Gastroesophageal sphincter (tissue), 4 donors: ENCODE results near the gene PTPRN2. TPM values are rescaled to one million over a fixed set of nuclear protein-coding genes. Genes with fewer than 3 reads are reported as not detected.

Experiments
- ATAC-seq: fragments of 150-250 bp; one replicate; pipeline ENCODE4 v1.9.1; 2016; ENCODE audit warnings: mild to moderate bottlenecking, moderate library complexity
- H3K27ac ChIP-seq, 4 donors: fragments of 200-600 bp; sonication (generic) in 3 of 4; 1 replicate in 3 of 4; 2 replicates in 1 of 4; pipeline ENCODE4 v1.5.1; 2016 to 2019
- H3K27me3 ChIP-seq: fragments of 200-600 bp; sonication (generic); one replicate; pipeline ENCODE4 v1.5.1; 2019
- H3K36me3 ChIP-seq, 2 donors: fragments of 200-600 bp; sonication (generic); one replicate each; pipeline ENCODE4 v1.5.1; 2019; ENCODE audit warnings: control low read depth in 1 of 2
- H3K4me1 ChIP-seq, 3 donors: fragments of 200-600 bp; sonication (generic); 1 replicate in 2 of 3; 2 replicates in 1 of 3; pipeline ENCODE4 v1.5.1; 2016 to 2019; ENCODE audit warnings: control low read depth in 2 of 3
- H3K4me3 ChIP-seq, 2 donors: fragments of 200-600 bp; sonication (generic); one replicate each; pipeline ENCODE4 v1.5.1; 2019; ENCODE audit warnings: mild to moderate bottlenecking in 1 of 2, moderate library complexity in 1 of 2
- H3K9me3 ChIP-seq, 3 donors: fragments of 200-600 bp; sonication (generic); one replicate each; pipeline ENCODE4 v1.5.1; 2017 to 2019; ENCODE audit warnings: control low read depth in 2 of 3
- CTCF ChIP-seq, 4 experiments: fragments of 200-600 bp in 2 of 4; fragments of 450-650 bp in 2 of 4; sonication (generic) in 1 of 4; IDR thresholded peaks; one replicate each; pipeline ENCODE4 v1.5.1; 2017 to 2019; ENCODE audit warnings: antibody characterized with exemption in 4 of 4, mild to moderate bottlenecking in 2 of 4, moderate library complexity in 2 of 4
- EP300 ChIP-seq: sonication (generic); formaldehyde crosslinking; IDR thresholded peaks from one replicate; pipeline ENCODE4 v1.6.1; 2017; ENCODE audit warnings: antibody characterized with exemption, mild to moderate bottlenecking
- POLR2A ChIP-seq, 2 donors: fragments of 450-650 bp; IDR thresholded peaks; one replicate each; pipeline ENCODE4 v1.6.1; 2017; ENCODE audit warnings: antibody characterized with exemption in 2 of 2, mild to moderate bottlenecking in 2 of 2, moderate library complexity in 1 of 2
- POLR2AphosphoS5 ChIP-seq: sonication (generic); formaldehyde crosslinking; IDR thresholded peaks from one replicate; pipeline ENCODE4 v1.6.1; 2017; ENCODE audit warnings: antibody characterized with exemption
- WGBS, 2 donors: methylation state at CpG; one replicate each; pipeline ENCODE4 v1.1.5; 2018; ENCODE audit warnings: low coverage in 1 of 2; 5-methylcytosine and 5-hydroxymethylcytosine counted together
- total RNA-seq, 4 donors: library from RNA; depleted of rRNA; stranded (reverse); fragments of >200 nt; gene quantifications; one replicate each; pipeline ENCODE4 v1.1.0, GENCODE V29; 2016

PTPRN2 gene
- total RNA-seq, 4 donors from 2014 or later = 1.7 to 4.7 (median 3.3) TPM

GRCh38 chr7:158362912-158363905 lies 224.4 kb downstream of the PTPRN2 start:
- H3K27ac ChIP-seq = no peak overlapping the region
- H3K9me3 ChIP-seq = no peaks in the 10 kb centered on the region
- no peaks in the 10 kb centered on the region for H3K36me3 ChIP-seq
- H3K4me3 ChIP-seq = no peak overlapping the region
- WGBS, 2 donors = 43 to 72% methylated on average over 4 to 6 of the region's 40 CpGs
- no peaks in the 10 kb centered on the region for H3K4me1 ChIP-seq
- no peak for ATAC-seq
- peaks cover 41% of the 10 kb centered on the region for H3K27me3 ChIP-seq
- no peak for TF ChIP-seq CTCF (IDR thresholded peaks at IDR 0.05)
- no peak for TF ChIP-seq EP300
- no peak for TF ChIP-seq POLR2A (IDR thresholded peaks at IDR 0.05)
- no peak for TF ChIP-seq POLR2AphosphoS5

GRCh38 chr7:158362001-158362400 lies 225.6 kb downstream of the PTPRN2 start:
- no peaks in the 10 kb centered on the region for H3K36me3 ChIP-seq
- H3K4me3 ChIP-seq = no peak overlapping the region
- no peak overlapping the region for H3K27ac ChIP-seq
- H3K27me3 ChIP-seq = peaks cover 48% of the 10 kb centered on the region
- no peaks in the 10 kb centered on the region for H3K4me1 ChIP-seq
- no peaks in the 10 kb centered on the region for H3K9me3 ChIP-seq
- ATAC-seq = no peak
- WGBS, 2 donors = 50 to 57% methylated on average over 1 to 3 of the region's 8 CpGs
- TF ChIP-seq POLR2AphosphoS5 = no peak
- no peak for TF ChIP-seq POLR2A (IDR thresholded peaks at IDR 0.05)
- TF ChIP-seq EP300 = no peak
- no peak for TF ChIP-seq CTCF (IDR thresholded peaks at IDR 0.05)

- Histone ChIP-seq H3K36me3 (no peaks in the 10 kb centered on the region), H3K4me3 (no peak overlapping the region), H3K4me1 (no peaks in the 10 kb centered on the region), H3K9me3 (no peaks in the 10 kb centered on the region), H3K27ac (no peak overlapping the region), H3K27me3 (peaks cover 48% of the 10 kb centered on the region)
- WGBS, 2 donors = 56 to 100% methylated on average over 1 of the region's 8 CpGs
- TF ChIP-seq EP300 = no peak
- no peak for TF ChIP-seq CTCF (IDR thresholded peaks at IDR 0.05)
- TF ChIP-seq POLR2A (IDR thresholded peaks at IDR 0.05) = no peak
- TF ChIP-seq POLR2AphosphoS5 = no peak
- ATAC-seq = no peak
Measured at GRCh38 chr7:158361326-158361946, 226.2 kb downstream of the PTPRN2 start.

- WGBS, 2 donors = 76 to 81% methylated on average over 10 to 13 of the region's 16 CpGs
- Histone ChIP-seq H3K4me3 (no peak overlapping the region), H3K4me1 (no peaks in the 10 kb centered on the region), H3K9me3 (peaks cover 0 to 18% (median 0%) of the 10 kb centered on the region in 3 donors), H3K27ac (no peak overlapping the region), H3K36me3 (no peaks in the 10 kb centered on the region), H3K27me3 (peaks cover 59% of the 10 kb centered on the region)
- no peak for ATAC-seq
- TF ChIP-seq EP300 (no peak), POLR2AphosphoS5 (no peak), CTCF (IDR thresholded peaks at IDR 0.05) (no peak), POLR2A (IDR thresholded peaks at IDR 0.05) (no peak)
Measured at GRCh38 chr7:158358926-158359645, 228.5 kb downstream of the PTPRN2 start.
